Caco-2 (cell line): Measurements from ENCODE around the gene DMGDH. TPM values are rescaled to one million over a fixed set of nuclear protein-coding genes. Genes with fewer than 3 reads are reported as not detected.

Experiments
- BruUV-seq: library from RNA; stranded (reverse); fragments of 400-500 nt; replicated peaks from 2 replicates; lab custom pipeline; 2021; lab: Mats Ljungman, UMichigan
- CTCF ChIA-PET: fragments of 300-600 bp; sonication (Branson Sonifier 250); formaldehyde crosslinking; loops from one replicate; lab custom pipeline; 2022; ENCODE audit warnings: antibody characterized with exemption; lab: Charles Lee
- POLR2A ChIA-PET: fragments of 300-600 bp; sonication (Branson Sonifier 250); formaldehyde crosslinking; loops from one replicate; lab custom pipeline; 2022; ENCODE audit warnings: antibody characterized with exemption; lab: Charles Lee
- DNase-seq, 2 experiments: peaks; one replicate each; pipeline versions ENCODE4 v3.0.0 to v3.0.0-alpha.2; 2020 to 2022
- H3K27me3 ChIP-seq: replicated peaks from 2 replicates; pipeline ENCODE4 v1.6.0; 2011; ENCODE audit warnings: low read length; ENCODE audit not compliant: control insufficient read depth, insufficient read depth
- H3K36me3 ChIP-seq: 2 replicates; pipeline ENCODE4 v1.5.1; 2011; ENCODE audit warnings: low read length; ENCODE audit not compliant: control insufficient read depth, insufficient read depth
- H3K4me1 ChIP-seq: fragments of 250-450 bp; sonication (Bioruptor Pico); 2 replicates; pipeline ENCODE4 v1.5.1; 2020; ENCODE audit warnings: mild to moderate bottlenecking
- H3K4me3 ChIP-seq: 2 replicates; pipeline ENCODE4 v1.5.1; 2011; ENCODE audit warnings: low read depth, mild to moderate bottlenecking, control low read depth, low read length
- H3K9me3 ChIP-seq: fragments of 250-450 bp; sonication (Bioruptor Pico); 2 replicates; pipeline ENCODE4 v1.5.1; 2020; ENCODE audit warnings: mild to moderate bottlenecking, moderate library complexity
- H3K27ac Mint-ChIP-seq: one replicate; pipeline ENCODE4 v1.8.0; 2022; ENCODE audit warnings: mixed read lengths; ENCODE audit not compliant: unreplicated experiment
- H3K27me3 Mint-ChIP-seq: one replicate; pipeline ENCODE4 v1.8.0; 2022; ENCODE audit warnings: mixed read lengths; ENCODE audit not compliant: insufficient read depth, unreplicated experiment
- H3K36me3 Mint-ChIP-seq: one replicate; pipeline ENCODE4 v1.8.0; 2022; ENCODE audit warnings: mild to moderate bottlenecking, mixed read lengths; ENCODE audit not compliant: insufficient read depth, unreplicated experiment
- H3K4me1 Mint-ChIP-seq: one replicate; pipeline ENCODE4 v1.8.0; 2022; ENCODE audit warnings: low read depth, mixed read lengths; ENCODE audit not compliant: unreplicated experiment
- H3K4me3 Mint-ChIP-seq: one replicate; pipeline ENCODE4 v1.8.0; 2022; ENCODE audit warnings: mild to moderate bottlenecking, moderate library complexity, mixed read lengths; ENCODE audit not compliant: unreplicated experiment
- H3K9me3 Mint-ChIP-seq: one replicate; pipeline ENCODE4 v1.8.0; 2022; ENCODE audit warnings: mixed read lengths; ENCODE audit not compliant: unreplicated experiment
- intact Hi-C: fragments of 100-400 bp; cut with micrococcal nuclease; formaldehyde crosslinking; loops from one replicate; pipeline ENCODE4 v1.10.0; 2022; ENCODE audit not compliant: unreplicated experiment
- total RNA-seq: library from RNA; stranded (reverse); gene quantifications from 2 replicates; pipeline ENCODE4 v1.2.3, GENCODE V29; 2022
- TF ChIP-seq, protein P1 (sequence below), 2 experiments: fragments of 200-600 bp in 1 of 2; IDR thresholded peaks; 1 replicate in 1 of 2; 2 replicates in 1 of 2; pipeline versions ENCODE4 v1.5.1 to v1.8.0; 2011 to 2022; ENCODE audit warnings: antibody characterized with exemption in 1 of 2, control low read depth in 1 of 2, inconsistent platforms in 1 of 2, low read depth in 1 of 2, low read length in 1 of 2, mild to moderate bottlenecking in 1 of 2, moderate library complexity in 1 of 2; ENCODE audit not compliant: insufficient read depth in 1 of 2, severe bottlenecking in 1 of 2, unreplicated experiment in 1 of 2

DMGDH gene
- total RNA-seq, 1 experiment from 2014 or later = 1.8 TPM

DNA sequence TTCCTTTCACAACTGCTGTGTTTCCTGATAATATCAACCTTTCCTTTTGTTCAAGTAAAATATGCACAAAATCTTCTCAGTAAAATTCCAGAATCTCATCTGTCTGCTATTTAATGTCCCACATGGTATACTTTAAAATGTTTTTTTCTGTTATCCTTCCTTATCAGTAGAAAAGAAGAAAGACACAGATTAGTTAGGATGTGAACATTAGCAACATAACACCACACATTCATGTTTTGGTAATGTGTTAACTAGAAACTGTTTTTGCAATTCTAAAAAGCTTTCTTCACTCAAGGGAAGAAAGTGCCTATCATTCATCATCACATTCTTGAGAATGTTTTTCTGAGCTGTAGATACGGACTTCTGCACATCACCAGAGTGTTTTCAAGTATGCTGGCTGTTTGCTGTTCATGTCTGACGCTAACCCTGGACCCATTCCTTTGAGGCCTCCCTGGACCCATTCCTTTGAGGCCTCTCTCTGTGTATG is 73.9 kb downstream of the DMGDH start:
- intact Hi-C loops = no loop called here
- no peaks in the 10 kb centered on the region for H3K4me1 Mint-ChIP-seq
- POLR2A ChIA-PET = no interaction called here
- H3K4me1 ChIP-seq = no peaks in the 10 kb centered on the region
- DNase-seq = no peak
- BruUV-seq = no TSS peak
- no peaks in the 10 kb centered on the region for H3K9me3 Mint-ChIP-seq
- no peak overlapping the region for H3K27ac Mint-ChIP-seq
- no peaks in the 10 kb centered on the region for H3K36me3 ChIP-seq
- H3K27me3 ChIP-seq = 0 out of 2 replicates have a peak, but pooled peaks cover 1% of the 10 kb centered on the region
- H3K9me3 ChIP-seq = no peaks in the 10 kb centered on the region
- H3K4me3 ChIP-seq = no peak overlapping the region
- peaks cover 3% of the 10 kb centered on the region for H3K27me3 Mint-ChIP-seq
- H3K36me3 Mint-ChIP-seq = no peaks in the 10 kb centered on the region
- TF ChIP-seq, protein P1, sequence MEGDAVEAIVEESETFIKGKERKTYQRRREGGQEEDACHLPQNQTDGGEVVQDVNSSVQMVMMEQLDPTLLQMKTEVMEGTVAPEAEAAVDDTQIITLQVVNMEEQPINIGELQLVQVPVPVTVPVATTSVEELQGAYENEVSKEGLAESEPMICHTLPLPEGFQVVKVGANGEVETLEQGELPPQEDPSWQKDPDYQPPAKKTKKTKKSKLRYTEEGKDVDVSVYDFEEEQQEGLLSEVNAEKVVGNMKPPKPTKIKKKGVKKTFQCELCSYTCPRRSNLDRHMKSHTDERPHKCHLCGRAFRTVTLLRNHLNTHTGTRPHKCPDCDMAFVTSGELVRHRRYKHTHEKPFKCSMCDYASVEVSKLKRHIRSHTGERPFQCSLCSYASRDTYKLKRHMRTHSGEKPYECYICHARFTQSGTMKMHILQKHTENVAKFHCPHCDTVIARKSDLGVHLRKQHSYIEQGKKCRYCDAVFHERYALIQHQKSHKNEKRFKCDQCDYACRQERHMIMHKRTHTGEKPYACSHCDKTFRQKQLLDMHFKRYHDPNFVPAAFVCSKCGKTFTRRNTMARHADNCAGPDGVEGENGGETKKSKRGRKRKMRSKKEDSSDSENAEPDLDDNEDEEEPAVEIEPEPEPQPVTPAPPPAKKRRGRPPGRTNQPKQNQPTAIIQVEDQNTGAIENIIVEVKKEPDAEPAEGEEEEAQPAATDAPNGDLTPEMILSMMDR (IDR thresholded peaks at IDR 0.05; ENCODE audit: insufficient read depth in 1 of 2, low read depth in 1 of 2, low read length in 1 of 2, severe bottlenecking in 1 of 2, unreplicated experiment in 1 of 2) = no peak
- CTCF ChIA-PET = no interaction called here
- H3K4me3 Mint-ChIP-seq = no peak overlapping the region

DNA sequence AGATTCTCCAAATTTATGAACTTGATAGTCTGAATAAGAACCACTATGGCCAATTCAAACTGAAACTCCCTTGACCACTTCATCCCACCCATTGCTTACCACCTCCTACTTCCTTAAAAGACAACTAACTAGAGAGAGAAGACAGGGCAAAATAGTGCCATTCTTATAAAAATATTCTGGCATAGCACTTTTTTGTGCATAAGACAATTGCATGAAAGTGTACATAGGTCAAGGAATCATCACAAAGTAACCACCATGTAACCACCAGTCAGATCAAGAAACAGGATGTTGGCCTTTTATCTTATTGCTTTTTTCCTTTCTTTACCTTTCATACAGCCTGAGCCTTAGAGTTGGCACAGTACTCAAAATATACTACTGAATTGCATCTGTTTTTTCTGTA is 76.3 kb downstream of the DMGDH start:
- TF ChIP-seq, protein P1 (IDR thresholded peaks at IDR 0.05; ENCODE audit: insufficient read depth in 1 of 2, low read depth in 1 of 2, low read length in 1 of 2, severe bottlenecking in 1 of 2, unreplicated experiment in 1 of 2) = no peak
- H3K27me3 Mint-ChIP-seq = peaks cover 5% of the 10 kb centered on the region
- no peaks in the 10 kb centered on the region for H3K36me3 Mint-ChIP-seq
- no peaks in the 10 kb centered on the region for H3K4me1 Mint-ChIP-seq
- intact Hi-C loops = no loop called here
- POLR2A ChIA-PET = no interaction called here
- H3K36me3 ChIP-seq = no peaks in the 10 kb centered on the region
- no peak for DNase-seq
- H3K9me3 ChIP-seq = no peaks in the 10 kb centered on the region
- H3K27ac Mint-ChIP-seq = no peak overlapping the region
- H3K27me3 ChIP-seq = 0 out of 2 replicates have a peak, but pooled peaks cover 1% of the 10 kb centered on the region
- CTCF ChIA-PET = no interaction called here
- H3K4me1 ChIP-seq = no peaks in the 10 kb centered on the region
- no peak overlapping the region for H3K4me3 ChIP-seq
- no peaks in the 10 kb centered on the region for H3K9me3 Mint-ChIP-seq
- no peak overlapping the region for H3K4me3 Mint-ChIP-seq
- no TSS peak for BruUV-seq

DNA sequence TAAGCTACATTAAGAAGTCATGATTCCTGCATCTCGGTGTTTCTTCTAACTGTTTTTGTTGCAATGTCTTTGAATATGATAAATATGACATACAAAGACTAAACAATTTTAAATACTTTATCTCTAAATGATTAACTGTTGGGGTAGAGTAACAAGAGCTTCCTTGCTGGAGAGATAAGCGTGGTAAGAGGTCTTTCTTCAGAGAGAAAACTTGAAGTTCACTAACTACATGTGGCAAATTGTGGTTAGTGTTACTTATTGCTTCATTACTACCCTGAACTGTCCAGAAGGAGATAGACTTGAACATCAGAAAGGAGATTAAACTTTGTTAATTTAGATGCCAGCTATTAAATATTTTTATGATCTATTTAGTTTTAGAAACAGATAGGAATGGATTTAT is 77.3 kb downstream of the DMGDH start:
- H3K36me3 ChIP-seq = no peaks in the 10 kb centered on the region
- Mint-ChIP-seq H3K4me1 (no peaks in the 10 kb centered on the region), H3K27me3 (peaks cover 5% of the 10 kb centered on the region), H3K27ac (no peak overlapping the region), H3K9me3 (no peaks in the 10 kb centered on the region), H3K4me3 (no peak overlapping the region), H3K36me3 (no peaks in the 10 kb centered on the region)
- POLR2A ChIA-PET = no interaction called here
- no peaks in the 10 kb centered on the region for H3K4me1 ChIP-seq
- no TSS peak for BruUV-seq
- H3K9me3 ChIP-seq = no peaks in the 10 kb centered on the region
- DNase-seq = no peak
- TF ChIP-seq, protein P1 (IDR thresholded peaks at IDR 0.05; ENCODE audit: insufficient read depth in 1 of 2, low read depth in 1 of 2, low read length in 1 of 2, severe bottlenecking in 1 of 2, unreplicated experiment in 1 of 2) = no peak
- intact Hi-C loops = no loop called here
- CTCF ChIA-PET = no interaction called here
- 0 out of 2 replicates have a peak, but pooled peaks cover 1% of the 10 kb centered on the region for H3K27me3 ChIP-seq
- H3K4me3 ChIP-seq = no peak overlapping the region
